Heart right ventricle (tissue), 16 donors: ENCODE measurements around the gene UBE2E1. TPM values are rescaled to one million over a fixed set of nuclear protein-coding genes. Genes with fewer than 3 reads are reported as not detected.

Source experiments
- ATAC-seq, 8 donors: fragments of 200-7000 bp; cut with Tn5 transposase; one replicate each; pipeline ENCODE4 v1.9.1; 2020; ENCODE audit warnings: mild to moderate bottlenecking in 8 of 8, moderate library complexity in 8 of 8, moderate number of reproducible peaks in 1 of 8
- DNase-seq, 2 donors: peaks; one replicate each; pipeline ENCODE4 v3.0.0-alpha.2; 2020
- H3K27ac ChIP-seq, 10 donors: fragments of 200-600 bp; sonication (generic) in 2 of 10; one replicate each; pipeline versions ENCODE4 v1.5.0 to v1.8.0; 2020 to 2022; ENCODE audit warnings: mild to moderate bottlenecking in 3 of 10
- H3K27me3 ChIP-seq, 7 donors: fragments of 200-600 bp; one replicate each; pipeline ENCODE4 v1.8.0; 2021 to 2022; ENCODE audit warnings: mild to moderate bottlenecking in 2 of 7
- H3K36me3 ChIP-seq, 9 donors: fragments of 200-600 bp; sonication (generic) in 1 of 9; one replicate each; pipeline versions ENCODE4 v1.5.0 to v1.8.0; 2020 to 2022; ENCODE audit warnings: mild to moderate bottlenecking in 2 of 9
- H3K4me1 ChIP-seq, 9 donors: fragments of 200-600 bp; sonication (generic) in 1 of 9; one replicate each; pipeline versions ENCODE4 v1.5.0 to v1.8.0; 2020 to 2022; ENCODE audit warnings: mild to moderate bottlenecking in 4 of 9
- H3K4me3 ChIP-seq, 10 donors: fragments of 200-600 bp; sonication (generic) in 2 of 10; one replicate each; pipeline versions ENCODE4 v1.5.0 to v1.8.0; 2020 to 2022; ENCODE audit warnings: mild to moderate bottlenecking in 7 of 10, moderate library complexity in 2 of 10
- H3K9me3 ChIP-seq, 11 donors: fragments of 200-600 bp in 10 of 11; sonication (generic) in 2 of 11; one replicate each; pipeline versions ENCODE4 v1.5.0 to v1.8.0; 2013 to 2022; ENCODE audit warnings: mild to moderate bottlenecking in 2 of 11, control low read depth in 1 of 11, moderate library complexity in 1 of 11
- CTCF ChIP-seq, 9 donors: fragments of 200-600 bp; sonication (generic) in 2 of 9; IDR thresholded peaks; one replicate each; pipeline versions ENCODE4 v1.5.0 to v1.8.0; 2021 to 2022; ENCODE audit warnings: antibody characterized with exemption in 9 of 9, mild to moderate bottlenecking in 5 of 9, moderate library complexity in 1 of 9
- WGBS, 2 donors: extraction: QIAGEN DNeasy Blood & Tissue Kit; methylation state at CpG; one replicate each; pipeline ENCODE4 v1.1.7; 2013; ENCODE audit warnings: inconsistent platforms in 1 of 2; 5-methylcytosine and 5-hydroxymethylcytosine counted together
- intact Hi-C, 10 donors: fragments of 100-400 bp; cut with DNase I; formaldehyde crosslinking; loops; one replicate each; pipeline versions ENCODE4 v1.11.1 to v1.14.2; 2022
- polyA plus RNA-seq, 2 donors: library from polyadenylated mRNA; stranded (reverse); fragments of 200-250 nt; gene quantifications; one replicate each; pipeline ENCODE4 v1.2.3, GENCODE V29; 2013
- total RNA-seq, 10 donors: library from RNA; stranded (reverse); fragmentation: NEBNext Ultra II Directional in 3 of 10; extraction: Animal tissue kit (Norgen Biotek cat#: 25700) in 3 of 10; gene quantifications; one replicate each; pipeline versions ENCODE4 v1.2.1 to v1.2.4, GENCODE V29; 2021 to 2023
- donor health status: Arrhythmogenic right ventricular cardiomyopathy.
- donor health status: ischemic (EF 13 %, LVEDD 7.1; RV severe dilation, severe dysfunction).
- donor health status: healthy with polysubstance abuse.
- donor health status: DM: no; HTN: yes; CAD: no.
- donor health status: DM: no; HTN: no; CAD: no.
- donor health status: ischemic (EF 25% LVEDD 6.9; RV normal size, moderate dysfunction).
- donor health status: ischemic (EF 25% LVEDD 5.7; RV mildly dilated, moderate dysfunction).
- donor health status: healthy.
- donor health status: DM: yes; HTN: yes; CAD: no.
- donor health status: Ischemic cardiomyopathy.
- donor health status: ischemic (EF 35%, LVEDD 5.7; RV mildly dilated, moderate dysfunction).
- donor health status: nonischemic (EF 11% LVEDD 7.7; RV severe dilation, severe dysfunction).
- donor health status: DM: yes; HTN: yes; CAD: no.
- donor health status: PGD.
- donor health status: ischemic (EF 29% LVEDD 5.4; RV normal size, mild dysfunction).
- donor health status: nonischemic (EF 23%, LVEDD 6.1; RV moderate dilation, normal function).

UBE2E1 gene
- total and polyA plus RNA-seq, 12 donors = 45.2 to 88.8 (median 64.5) TPM

GRCh38 chr3:23859012-23859743 lies 53.4 kb downstream of the UBE2E1 start:
- H3K4me3 ChIP-seq = no peak overlapping the region
- ATAC-seq = peak; percentile 46 to 89 (median 70)
- peaks cover 6 to 68% (median 45%) of the 10 kb centered on the region in 9 donors for H3K4me1 ChIP-seq
- intact Hi-C loops = no loop called here
- TF ChIP-seq CTCF (IDR thresholded peaks at IDR 0.05) = no peak
- no peaks in the 10 kb centered on the region for H3K9me3 ChIP-seq
- H3K27ac ChIP-seq = peak overlapping the region in 3 of 10 donors; percentile 3 to 18 (median 15)
- DNase-seq = no peak
- H3K27me3 ChIP-seq = no peaks in the 10 kb centered on the region
- peaks cover 0 to 8% (median 0%) of the 10 kb centered on the region in 9 donors for H3K36me3 ChIP-seq
- 0% methylated on average over 1 of the region's 1 CpG for WGBS, 2 donors

- no peaks in the 10 kb centered on the region for H3K9me3 ChIP-seq
- intact Hi-C loops = loop anchor here in 2 of 10 donors (10.0 kb wide), 1 partner anchor 45 kb away; no protein-coding TSS in a partner anchor
- H3K27ac ChIP-seq = no peak overlapping the region
- 86 to 87% methylated on average over 7 of the region's 7 CpGs for WGBS, 2 donors
- H3K4me1 ChIP-seq = peaks cover 6 to 74% (median 46%) of the 10 kb centered on the region in 9 donors
- no peak for ATAC-seq
- H3K4me3 ChIP-seq = no peak overlapping the region
- H3K27me3 ChIP-seq = no peaks in the 10 kb centered on the region
- DNase-seq = no peak
- TF ChIP-seq CTCF (IDR thresholded peaks at IDR 0.05) = no peak
- H3K36me3 ChIP-seq = peaks cover 0 to 8% (median 0%) of the 10 kb centered on the region in 9 donors
These were observed 54.2 kb downstream of the UBE2E1 start for GRCh38 chr3:23859839-23860382.

- DNase-seq = no peak
These were observed 55.9 kb downstream of the UBE2E1 start for GRCh38 chr3:23861689-23862088.

More at GRCh38 chr3:23861689-23862088, 55.9 kb downstream of the UBE2E1 start:
- Histone ChIP-seq H3K36me3 (peaks cover 0 to 8% (median 0%) of the 10 kb centered on the region in 9 donors), H3K9me3 (no peaks in the 10 kb centered on the region), H3K4me3 (no peak overlapping the region), H3K4me1 (peaks cover 16 to 81% (median 56%) of the 10 kb centered on the region in 9 donors), H3K27ac (no peak overlapping the region), H3K27me3 (no peaks in the 10 kb centered on the region)
- no peak for TF ChIP-seq CTCF (IDR thresholded peaks at IDR 0.05)
- intact Hi-C loops = loop anchor here in 2 of 10 donors (10.0 kb wide), 1 partner anchor 47 kb away; no protein-coding TSS in a partner anchor
- no peak for ATAC-seq
- 90 to 94% methylated on average over 9 of the region's 9 CpGs for WGBS, 2 donors
